C4-2B (cell line): ENCODE data around the gene STK11IP.

Experiments
- H3K27ac ChIP-seq: fragments of 450-650 bp; 2 replicates; pipeline ENCODE4 v1.5.1; 2017
- ZFX ChIP-seq: fragments of 450-650 bp; IDR thresholded peaks from 2 replicates; pipeline ENCODE4 v1.6.1; 2017
- TF ChIP-seq, protein P1 (sequence below): fragments of 450-650 bp; conservative IDR thresholded peaks from 2 replicates; pipeline ENCODE4 v1.5.1; 2017; ENCODE audit warnings: mild to moderate bottlenecking

The STK11IP gene

GRCh38 chr2:219611306-219611705 lies 13.6 kb downstream of the STK11IP start:
- TF ChIP-seq, protein P1, sequence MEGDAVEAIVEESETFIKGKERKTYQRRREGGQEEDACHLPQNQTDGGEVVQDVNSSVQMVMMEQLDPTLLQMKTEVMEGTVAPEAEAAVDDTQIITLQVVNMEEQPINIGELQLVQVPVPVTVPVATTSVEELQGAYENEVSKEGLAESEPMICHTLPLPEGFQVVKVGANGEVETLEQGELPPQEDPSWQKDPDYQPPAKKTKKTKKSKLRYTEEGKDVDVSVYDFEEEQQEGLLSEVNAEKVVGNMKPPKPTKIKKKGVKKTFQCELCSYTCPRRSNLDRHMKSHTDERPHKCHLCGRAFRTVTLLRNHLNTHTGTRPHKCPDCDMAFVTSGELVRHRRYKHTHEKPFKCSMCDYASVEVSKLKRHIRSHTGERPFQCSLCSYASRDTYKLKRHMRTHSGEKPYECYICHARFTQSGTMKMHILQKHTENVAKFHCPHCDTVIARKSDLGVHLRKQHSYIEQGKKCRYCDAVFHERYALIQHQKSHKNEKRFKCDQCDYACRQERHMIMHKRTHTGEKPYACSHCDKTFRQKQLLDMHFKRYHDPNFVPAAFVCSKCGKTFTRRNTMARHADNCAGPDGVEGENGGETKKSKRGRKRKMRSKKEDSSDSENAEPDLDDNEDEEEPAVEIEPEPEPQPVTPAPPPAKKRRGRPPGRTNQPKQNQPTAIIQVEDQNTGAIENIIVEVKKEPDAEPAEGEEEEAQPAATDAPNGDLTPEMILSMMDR, result no peak
- no peak overlapping the region for H3K27ac ChIP-seq

DNA sequence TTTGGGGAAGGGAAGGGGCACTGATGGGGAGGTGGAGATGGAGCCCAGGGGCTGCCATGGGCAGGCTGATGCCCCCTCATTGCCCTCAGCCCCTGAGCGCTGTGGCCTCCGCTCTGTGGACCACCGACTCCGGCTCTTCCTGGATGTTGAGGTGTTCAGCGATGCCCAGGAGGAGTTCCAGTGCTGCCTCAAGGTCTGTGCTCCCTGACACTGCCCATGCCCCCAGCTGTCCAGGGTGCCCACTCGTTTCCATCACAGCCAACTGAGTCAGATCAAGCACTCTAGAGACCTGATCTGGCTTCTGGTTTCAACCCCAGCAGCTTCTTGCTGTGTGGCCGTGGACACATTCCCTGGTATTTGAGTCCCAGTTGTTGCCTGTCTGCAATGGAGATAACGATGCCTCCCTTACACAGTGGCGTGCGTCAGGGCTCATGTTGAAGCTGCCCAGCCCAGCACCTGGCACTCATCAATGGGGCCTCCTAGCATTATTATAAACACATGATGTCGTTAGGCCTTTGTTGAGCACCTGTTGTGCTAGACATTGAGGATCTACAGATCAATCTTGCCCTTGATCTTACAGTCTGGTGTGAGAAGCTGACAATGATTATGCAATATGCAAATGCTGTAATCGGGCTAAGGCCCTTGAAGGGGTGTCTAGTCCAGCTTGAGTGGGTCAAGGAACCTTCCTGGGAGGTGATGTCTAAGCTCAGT lies 14.4 kb downstream of the STK11IP start:
- H3K27ac ChIP-seq, result no peak overlapping the region

DNA sequence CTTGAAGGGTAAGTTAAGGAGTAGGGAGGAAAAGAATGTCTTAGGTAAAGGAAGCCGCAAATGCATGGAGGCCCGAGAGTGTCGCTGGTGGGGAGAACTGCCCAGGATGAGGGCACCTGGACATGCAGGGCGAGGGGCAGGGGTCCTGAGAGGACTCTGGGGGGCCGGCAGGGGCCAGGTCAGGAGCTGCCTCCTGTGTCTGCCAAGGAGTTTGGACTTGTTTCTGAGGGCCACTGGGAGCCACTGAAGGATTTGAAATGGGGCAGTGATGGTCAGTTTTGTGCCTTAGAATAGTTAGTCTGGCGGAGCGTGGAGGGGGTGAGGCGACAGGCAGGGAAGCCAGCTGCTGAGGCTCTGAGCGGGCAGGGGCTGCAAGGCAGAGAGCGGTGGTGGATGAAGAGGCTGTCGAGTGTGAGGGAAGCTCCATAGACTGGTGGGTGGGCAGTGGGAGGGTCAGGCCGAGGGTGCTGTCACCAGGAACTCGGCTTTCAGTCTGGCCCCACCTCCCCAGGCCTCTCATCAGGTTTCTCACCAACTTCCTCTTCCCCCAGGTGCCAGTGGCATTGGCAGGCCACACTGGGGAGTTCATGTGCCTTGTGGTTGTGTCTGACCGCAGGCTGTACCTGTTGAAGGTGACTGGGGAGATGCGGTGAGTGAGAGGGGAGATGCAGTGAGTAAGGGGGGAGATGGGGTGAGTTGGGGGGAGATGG lies 15.1 kb downstream of the STK11IP start:
- no peak for TF ChIP-seq ZFX
- TF ChIP-seq, protein P1, result no peak
- no peak overlapping the region for H3K27ac ChIP-seq

More for the DNA sequence above, 14.4 kb downstream of the STK11IP start:
- TF ChIP-seq, protein P1, result no peak
- TF ChIP-seq ZFX, result no peak

- H3K27ac ChIP-seq, result no peak overlapping the region
- TF ChIP-seq, protein P1, result no peak
- no peak for TF ChIP-seq ZFX
Measured at GRCh38 chr2:219613461-219614070, 15.9 kb downstream of the STK11IP start.

- no peak overlapping the region for H3K27ac ChIP-seq
- TF ChIP-seq ZFX, result no peak
- TF ChIP-seq, protein P1, result no peak
Measured at GRCh38 chr2:219614076-219614860, 16.6 kb downstream of the STK11IP start.

DNA sequence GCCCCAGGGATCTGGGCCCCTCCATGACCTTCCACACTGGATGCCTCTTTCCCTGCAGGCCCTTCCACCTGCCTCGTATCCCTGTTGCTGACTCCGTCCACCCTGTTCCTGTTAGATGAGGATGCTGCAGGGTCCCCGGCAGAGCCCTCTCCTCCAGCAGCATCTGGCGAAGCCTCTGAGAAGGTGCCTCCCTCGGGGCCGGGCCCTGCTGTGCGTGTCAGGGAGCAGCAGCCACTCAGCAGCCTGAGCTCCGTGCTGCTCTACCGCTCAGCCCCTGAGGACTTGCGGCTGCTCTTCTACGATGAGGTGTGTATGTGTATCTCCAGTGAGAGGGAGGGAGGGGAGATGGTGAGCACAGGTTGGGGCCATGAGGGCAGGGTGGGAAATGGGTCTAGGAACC lies 17.4 kb downstream of the STK11IP start:
- TF ChIP-seq, protein P1, result no peak
- no peak for TF ChIP-seq ZFX
- H3K27ac ChIP-seq, result no peak overlapping the region
